Astrocyte (in vitro differentiated cells and primary cell): ENCODE data around the gene CYLD. TPM values are rescaled to one million over a fixed set of nuclear protein-coding genes. Genes with fewer than 3 reads are reported as not detected.

Experiments used
- DNase-seq: peaks from one replicate; pipeline ENCODE4 v3.0.0-alpha.2; 2010; ENCODE audit warnings: low read depth
- FAIRE-seq: peaks from 2 replicates; lab custom pipeline; 2011; peaks lifted over from hg19 to GRCh38; lab: Jason Lieb, UNC
- H2AFZ ChIP-seq: 2 replicates; pipeline ENCODE4 v1.6.0; 2012; ENCODE audit warnings: low read depth, low read length, inconsistent platforms
- H3K27ac ChIP-seq: 2 replicates; pipeline ENCODE4 v1.5.1; 2011; ENCODE audit warnings: low read depth, low read length, inconsistent platforms
- H3K27me3 ChIP-seq: 2 replicates; pipeline ENCODE4 v1.6.0; 2011; ENCODE audit warnings: low read length, inconsistent platforms; ENCODE audit not compliant: insufficient read depth
- H3K36me3 ChIP-seq: 2 replicates; pipeline ENCODE4 v1.5.1; 2011; ENCODE audit warnings: low read length, inconsistent platforms; ENCODE audit not compliant: insufficient read depth
- H3K4me1 ChIP-seq: 2 replicates; pipeline ENCODE4 v1.5.1; 2011; ENCODE audit warnings: low read length, inconsistent platforms; ENCODE audit not compliant: insufficient read depth
- H3K4me2 ChIP-seq: 2 replicates; pipeline ENCODE4 v1.6.0; 2012; ENCODE audit warnings: low read length, inconsistent platforms
- H3K4me3 ChIP-seq: 2 replicates; pipeline ENCODE4 v1.5.1; 2011; ENCODE audit warnings: low read depth, mild to moderate bottlenecking, low read length, inconsistent platforms; ENCODE audit not compliant: insufficient read depth
- H3K79me2 ChIP-seq: 2 replicates; pipeline ENCODE4 v1.6.0; 2012; ENCODE audit warnings: mild to moderate bottlenecking, low read length, inconsistent platforms; ENCODE audit not compliant: insufficient read depth
- H3K9ac ChIP-seq: 2 replicates; pipeline ENCODE4 v1.6.0; 2012; ENCODE audit warnings: mild to moderate bottlenecking, low read length, inconsistent platforms
- H3K9me3 ChIP-seq: 2 replicates; pipeline ENCODE4 v1.5.1; 2012; ENCODE audit warnings: low read depth, mild to moderate bottlenecking, low read length, inconsistent platforms; ENCODE audit not compliant: insufficient read depth
- H4K20me1 ChIP-seq: 2 replicates; pipeline ENCODE4 v1.6.0; 2012; ENCODE audit warnings: low read length, inconsistent platforms; ENCODE audit not compliant: insufficient read depth
- H3K27ac Mint-ChIP-seq: one replicate; pipeline ENCODE4 v1.8.0; 2021; ENCODE audit warnings: mild to moderate bottlenecking, mixed read lengths; ENCODE audit not compliant: unreplicated experiment
- H3K27me3 Mint-ChIP-seq: one replicate; pipeline ENCODE4 v1.8.0; 2021; ENCODE audit warnings: low read depth, mixed read lengths; ENCODE audit not compliant: unreplicated experiment
- H3K36me3 Mint-ChIP-seq: one replicate; pipeline ENCODE4 v1.8.0; 2021; ENCODE audit warnings: low read depth, mixed read lengths; ENCODE audit not compliant: unreplicated experiment
- H3K4me1 Mint-ChIP-seq: one replicate; pipeline ENCODE4 v1.8.0; 2021; ENCODE audit warnings: low read depth, mixed read lengths; ENCODE audit not compliant: unreplicated experiment
- H3K4me3 Mint-ChIP-seq: one replicate; pipeline ENCODE4 v1.8.0; 2021; ENCODE audit warnings: mild to moderate bottlenecking, moderate library complexity, mixed read lengths; ENCODE audit not compliant: unreplicated experiment
- H3K9me3 Mint-ChIP-seq: one replicate; pipeline ENCODE4 v1.8.0; 2021; ENCODE audit warnings: mild to moderate bottlenecking, mixed read lengths; ENCODE audit not compliant: unreplicated experiment
- EZH2 ChIP-seq: IDR thresholded peaks from 2 replicates; pipeline ENCODE4 v1.6.1; 2012; ENCODE audit warnings: mild to moderate bottlenecking, low read length, inconsistent platforms; ENCODE audit not compliant: insufficient read depth
- total RNA-seq: library from RNA; stranded (reverse); gene quantifications from 2 replicates; pipeline ENCODE4 v1.2.1, GENCODE V29; 2021
- TF ChIP-seq, protein P1 (sequence below): IDR thresholded peaks from 2 replicates; pipeline ENCODE4 v1.5.1; 2011; ENCODE audit warnings: low read depth, mild to moderate bottlenecking, inconsistent platforms, low read length, moderate library complexity; ENCODE audit not compliant: insufficient read depth

CYLD gene
- total RNA-seq, 1 donor from 2014 or later, result 34.2 TPM

GRCh38 chr16:50742576-50743200 is 802 bp downstream of the CYLD start:
- Histone ChIP-seq H3K79me2 (peaks cover 2% of the 10 kb centered on the region), H3K4me3 (peak overlapping the region; percentile 72), H3K9ac (peak overlapping the region; percentile 88), H4K20me1 (no peaks in the 10 kb centered on the region), H3K36me3 (peaks cover 3% of the 10 kb centered on the region), H3K27ac (peak overlapping the region; percentile 63), H3K4me2 (peak overlapping the region; percentile 93), H3K27me3 (no peaks in the 10 kb centered on the region), H3K9me3 (no peaks in the 10 kb centered on the region), H3K4me1 (peaks cover 13% of the 10 kb centered on the region), H2AFZ (peak overlapping the region; percentile 71)
- Mint-ChIP-seq H3K36me3 (no peaks in the 10 kb centered on the region), H3K27ac (no peak overlapping the region), H3K4me1 (peaks cover 26% of the 10 kb centered on the region), H3K9me3 (no peaks in the 10 kb centered on the region), H3K4me3 (peak overlapping the region; percentile 91), H3K27me3 (peaks cover 7% of the 10 kb centered on the region)
- peak; percentile 34 for DNase-seq
- no peak for TF ChIP-seq EZH2
- TF ChIP-seq, protein P1, sequence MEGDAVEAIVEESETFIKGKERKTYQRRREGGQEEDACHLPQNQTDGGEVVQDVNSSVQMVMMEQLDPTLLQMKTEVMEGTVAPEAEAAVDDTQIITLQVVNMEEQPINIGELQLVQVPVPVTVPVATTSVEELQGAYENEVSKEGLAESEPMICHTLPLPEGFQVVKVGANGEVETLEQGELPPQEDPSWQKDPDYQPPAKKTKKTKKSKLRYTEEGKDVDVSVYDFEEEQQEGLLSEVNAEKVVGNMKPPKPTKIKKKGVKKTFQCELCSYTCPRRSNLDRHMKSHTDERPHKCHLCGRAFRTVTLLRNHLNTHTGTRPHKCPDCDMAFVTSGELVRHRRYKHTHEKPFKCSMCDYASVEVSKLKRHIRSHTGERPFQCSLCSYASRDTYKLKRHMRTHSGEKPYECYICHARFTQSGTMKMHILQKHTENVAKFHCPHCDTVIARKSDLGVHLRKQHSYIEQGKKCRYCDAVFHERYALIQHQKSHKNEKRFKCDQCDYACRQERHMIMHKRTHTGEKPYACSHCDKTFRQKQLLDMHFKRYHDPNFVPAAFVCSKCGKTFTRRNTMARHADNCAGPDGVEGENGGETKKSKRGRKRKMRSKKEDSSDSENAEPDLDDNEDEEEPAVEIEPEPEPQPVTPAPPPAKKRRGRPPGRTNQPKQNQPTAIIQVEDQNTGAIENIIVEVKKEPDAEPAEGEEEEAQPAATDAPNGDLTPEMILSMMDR, result no peak
- FAIRE-seq, result no peak

GRCh38 chr16:50743581-50744225 is 1.8 kb downstream of the CYLD start:
- Mint-ChIP-seq H3K27ac (no peak overlapping the region), H3K4me3 (peak overlapping the region; percentile 91), H3K36me3 (no peaks in the 10 kb centered on the region), H3K4me1 (peaks cover 27% of the 10 kb centered on the region), H3K27me3 (peaks cover 3% of the 10 kb centered on the region), H3K9me3 (no peaks in the 10 kb centered on the region)
- no peak for FAIRE-seq
- Histone ChIP-seq H3K4me1 (peaks cover 13% of the 10 kb centered on the region), H3K79me2 (peaks cover 2% of the 10 kb centered on the region), H4K20me1 (no peaks in the 10 kb centered on the region), H3K27ac (no peak overlapping the region), H2AFZ (no peak overlapping the region), H3K27me3 (no peaks in the 10 kb centered on the region), H3K9me3 (no peaks in the 10 kb centered on the region), H3K9ac (no peak overlapping the region), H3K4me2 (peak overlapping the region; percentile 93), H3K4me3 (no peak overlapping the region), H3K36me3 (peaks cover 3% of the 10 kb centered on the region)
- no peak for TF ChIP-seq EZH2
- TF ChIP-seq, protein P1, result no peak
- no peak for DNase-seq

GRCh38 chr16:50744881-50745280 is 3.0 kb downstream of the CYLD start:
- Histone ChIP-seq H3K27ac (peak overlapping the region; percentile 16), H3K4me1 (peaks cover 13% of the 10 kb centered on the region), H3K4me2 (peak overlapping the region; percentile 11), H4K20me1 (no peaks in the 10 kb centered on the region), H3K36me3 (peaks cover 6% of the 10 kb centered on the region), H3K4me3 (peak overlapping the region; percentile 8), H3K79me2 (peaks cover 2% of the 10 kb centered on the region), H3K9ac (no peak overlapping the region), H2AFZ (no peak overlapping the region), H3K27me3 (no peaks in the 10 kb centered on the region), H3K9me3 (no peaks in the 10 kb centered on the region)
- H3K4me3 Mint-ChIP-seq, result no peak overlapping the region
- H3K36me3 Mint-ChIP-seq, result no peaks in the 10 kb centered on the region
- H3K4me1 Mint-ChIP-seq, result peaks cover 27% of the 10 kb centered on the region
- TF ChIP-seq, protein P1, result no peak
- TF ChIP-seq EZH2, result no peak
- no peaks in the 10 kb centered on the region for H3K9me3 Mint-ChIP-seq
- no peak overlapping the region for H3K27ac Mint-ChIP-seq
- no peaks in the 10 kb centered on the region for H3K27me3 Mint-ChIP-seq
- FAIRE-seq (peak; percentile 9), DNase-seq (no peak)
